Osteocyte (in vitro differentiated cells): Measurements from ENCODE around the gene SULT2B1. TPM values are rescaled to one million over a fixed set of nuclear protein-coding genes. Genes with fewer than 3 reads are reported as not detected.

ENCODE experiments used
- DNase-seq: peaks from one replicate; pipeline ENCODE4 v3.0.0; 2021; ENCODE audit warnings: mixed read lengths; ENCODE audit not compliant: unreplicated experiment; ENCODE audit errors: extremely low spot score
- H3K27ac Mint-ChIP-seq: one replicate; pipeline ENCODE4 v1.8.0; 2021; ENCODE audit warnings: mild to moderate bottlenecking, mixed read lengths; ENCODE audit not compliant: unreplicated experiment
- H3K27me3 Mint-ChIP-seq: one replicate; pipeline ENCODE4 v1.8.0; 2021; ENCODE audit warnings: mixed read lengths; ENCODE audit not compliant: unreplicated experiment
- H3K36me3 Mint-ChIP-seq: one replicate; pipeline ENCODE4 v1.8.0; 2021; ENCODE audit warnings: mixed read lengths; ENCODE audit not compliant: unreplicated experiment
- H3K4me1 Mint-ChIP-seq: one replicate; pipeline ENCODE4 v1.8.0; 2021; ENCODE audit warnings: mixed read lengths; ENCODE audit not compliant: unreplicated experiment
- H3K4me3 Mint-ChIP-seq: one replicate; pipeline ENCODE4 v1.8.0; 2021; ENCODE audit warnings: mild to moderate bottlenecking, moderate library complexity, mixed read lengths; ENCODE audit not compliant: unreplicated experiment
- H3K9me3 Mint-ChIP-seq: one replicate; pipeline ENCODE4 v1.8.0; 2021; ENCODE audit warnings: mixed read lengths; ENCODE audit not compliant: unreplicated experiment
- total RNA-seq: library from RNA; stranded (reverse); gene quantifications from 2 replicates; pipeline ENCODE4 v1.2.1, GENCODE V29; 2021
- TF ChIP-seq, protein P1 (sequence below): fragments of 200-600 bp; sonication (generic); IDR thresholded peaks from 2 replicates; pipeline ENCODE4 v1.5.0; 2021; ENCODE audit warnings: antibody characterized with exemption, mild to moderate bottlenecking, moderate library complexity

SULT2B1 gene
- total RNA-seq, 1 donor from 2014 or later, result not detected

DNA sequence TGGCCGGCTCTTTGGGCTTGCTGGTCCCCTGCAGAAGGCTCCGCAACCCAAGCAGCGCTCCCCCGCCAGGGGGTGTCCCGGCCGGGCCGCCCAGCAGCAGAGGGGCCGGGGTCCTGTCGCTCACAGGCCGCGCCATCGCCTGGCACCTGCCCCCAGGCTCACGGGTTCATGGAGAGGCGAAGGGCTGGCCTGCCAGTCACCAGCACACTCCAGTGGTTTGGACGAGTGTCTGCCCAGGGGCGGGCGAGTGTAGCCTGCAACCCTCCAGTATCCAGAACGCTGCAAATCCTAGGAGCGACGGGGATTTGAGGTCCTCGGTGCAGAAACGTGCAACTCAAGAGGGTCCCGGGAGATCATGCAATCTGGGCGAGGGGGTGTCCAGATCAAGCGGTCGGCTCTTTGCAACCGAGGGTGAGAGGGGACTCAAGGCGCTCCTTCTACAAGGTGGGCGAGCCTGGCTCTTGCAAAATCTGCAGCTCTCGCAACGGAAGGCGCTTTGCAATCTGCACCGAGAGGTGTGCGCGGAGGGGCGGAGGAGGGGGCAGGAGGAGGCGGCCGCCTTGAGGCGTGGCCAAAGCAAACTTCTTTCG, 85.0 kb downstream of the SULT2B1 start, which contains the start of gene DBP:
TSS of gene DBP (minus strand) at position 521 of the 590 bp plus-strand sequence. CDS start at position 136, 385 bp downstream.
- no peaks in the 10 kb centered on the region for H3K9me3 Mint-ChIP-seq
- H3K27me3 Mint-ChIP-seq, result peaks cover 6% of the 10 kb centered on the region
- peaks cover 53% of the 10 kb centered on the region for H3K4me1 Mint-ChIP-seq
- DNase-seq, result no peak
- H3K4me3 Mint-ChIP-seq, result peak within 1 kb of the TSS; percentile 96
- TF ChIP-seq, protein P1, sequence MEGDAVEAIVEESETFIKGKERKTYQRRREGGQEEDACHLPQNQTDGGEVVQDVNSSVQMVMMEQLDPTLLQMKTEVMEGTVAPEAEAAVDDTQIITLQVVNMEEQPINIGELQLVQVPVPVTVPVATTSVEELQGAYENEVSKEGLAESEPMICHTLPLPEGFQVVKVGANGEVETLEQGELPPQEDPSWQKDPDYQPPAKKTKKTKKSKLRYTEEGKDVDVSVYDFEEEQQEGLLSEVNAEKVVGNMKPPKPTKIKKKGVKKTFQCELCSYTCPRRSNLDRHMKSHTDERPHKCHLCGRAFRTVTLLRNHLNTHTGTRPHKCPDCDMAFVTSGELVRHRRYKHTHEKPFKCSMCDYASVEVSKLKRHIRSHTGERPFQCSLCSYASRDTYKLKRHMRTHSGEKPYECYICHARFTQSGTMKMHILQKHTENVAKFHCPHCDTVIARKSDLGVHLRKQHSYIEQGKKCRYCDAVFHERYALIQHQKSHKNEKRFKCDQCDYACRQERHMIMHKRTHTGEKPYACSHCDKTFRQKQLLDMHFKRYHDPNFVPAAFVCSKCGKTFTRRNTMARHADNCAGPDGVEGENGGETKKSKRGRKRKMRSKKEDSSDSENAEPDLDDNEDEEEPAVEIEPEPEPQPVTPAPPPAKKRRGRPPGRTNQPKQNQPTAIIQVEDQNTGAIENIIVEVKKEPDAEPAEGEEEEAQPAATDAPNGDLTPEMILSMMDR, result peak; percentile 27
- H3K36me3 Mint-ChIP-seq, result peaks cover 2% of the 10 kb centered on the region
- H3K27ac Mint-ChIP-seq, result peak within 1 kb of the TSS; percentile 100

DNA sequence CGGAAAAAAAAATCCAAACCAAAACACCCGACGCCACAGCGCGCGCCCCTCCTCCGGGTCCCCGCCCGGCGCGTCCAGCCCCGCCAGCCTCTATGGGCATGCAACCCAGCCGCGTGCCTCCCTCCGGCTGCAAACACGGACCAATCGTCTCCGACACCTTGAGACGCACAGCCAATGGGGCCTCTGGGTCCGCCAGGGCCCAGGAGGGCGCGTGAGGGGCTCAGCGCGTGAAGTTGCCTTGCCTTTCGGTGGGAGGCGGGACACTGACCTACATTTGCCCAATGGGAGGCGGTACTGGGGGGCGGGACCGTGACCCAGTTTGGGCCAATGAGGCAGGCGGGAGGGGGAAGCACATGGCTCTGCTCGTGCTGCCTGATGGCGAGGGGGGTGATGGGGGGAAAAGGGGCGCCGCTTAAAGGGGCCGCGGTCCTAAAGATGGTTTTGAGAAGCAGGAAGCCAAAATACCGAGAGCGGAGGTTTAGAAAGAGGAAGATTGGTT, 85.5 kb downstream of the SULT2B1 start:
- Mint-ChIP-seq H3K9me3 (no peaks in the 10 kb centered on the region), H3K27me3 (peaks cover 6% of the 10 kb centered on the region), H3K27ac (peak overlapping the region; percentile 100), H3K36me3 (no peaks in the 10 kb centered on the region), H3K4me1 (peaks cover 51% of the 10 kb centered on the region), H3K4me3 (peak overlapping the region; percentile 96)
- TF ChIP-seq, protein P1, result no peak
- DNase-seq, result peak; percentile 99

DNA sequence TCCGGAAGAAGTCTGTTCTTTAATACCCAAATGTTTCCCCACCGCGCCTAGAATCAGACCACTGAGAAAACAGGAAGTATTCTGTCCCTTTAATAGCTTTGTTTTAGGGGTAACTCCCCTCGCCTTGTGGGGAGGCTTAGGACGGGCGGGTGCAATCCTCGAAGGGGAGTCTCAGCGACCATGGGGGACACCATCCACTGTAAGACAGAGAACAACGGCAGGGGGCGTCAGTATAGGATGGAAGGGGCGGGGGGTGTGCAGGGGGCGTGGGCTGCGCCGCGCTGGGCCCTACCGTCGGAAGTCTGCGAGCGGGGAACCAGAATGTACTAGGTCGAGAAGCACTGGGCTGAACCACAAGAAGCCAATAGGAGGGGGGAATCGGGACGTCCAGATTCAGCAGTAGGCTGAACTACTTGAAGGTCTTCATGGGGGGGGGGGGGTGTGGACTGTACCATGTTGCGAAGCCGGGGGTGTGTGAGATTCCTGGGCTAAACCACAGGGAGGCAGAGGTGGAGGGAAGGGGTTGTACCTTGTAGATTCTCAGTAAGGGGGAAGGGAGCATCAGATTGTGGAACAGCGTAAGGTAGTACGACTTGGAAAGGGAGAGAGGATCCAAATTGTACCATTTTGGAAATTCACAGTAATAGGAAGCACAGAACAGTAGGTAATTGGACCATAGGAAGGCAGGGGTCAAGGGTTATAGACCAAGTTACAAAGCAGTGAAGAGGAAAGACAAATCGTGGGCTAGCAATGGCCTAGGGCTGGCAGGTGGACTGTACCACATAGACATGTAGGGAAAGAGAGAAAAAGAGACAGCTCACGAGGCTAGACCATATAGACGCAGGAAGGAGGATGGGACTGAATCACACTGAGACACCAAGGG, 86.2 kb downstream of the SULT2B1 start:
- peak overlapping the region; percentile 96 for H3K4me3 Mint-ChIP-seq
- peaks cover 45% of the 10 kb centered on the region for H3K4me1 Mint-ChIP-seq
- no peaks in the 10 kb centered on the region for H3K36me3 Mint-ChIP-seq
- H3K27me3 Mint-ChIP-seq, result peaks cover 6% of the 10 kb centered on the region
- peak; percentile 95 for DNase-seq
- peak overlapping the region; percentile 100 for H3K27ac Mint-ChIP-seq
- H3K9me3 Mint-ChIP-seq, result no peaks in the 10 kb centered on the region
- TF ChIP-seq, protein P1, result peak; percentile 34

DNA sequence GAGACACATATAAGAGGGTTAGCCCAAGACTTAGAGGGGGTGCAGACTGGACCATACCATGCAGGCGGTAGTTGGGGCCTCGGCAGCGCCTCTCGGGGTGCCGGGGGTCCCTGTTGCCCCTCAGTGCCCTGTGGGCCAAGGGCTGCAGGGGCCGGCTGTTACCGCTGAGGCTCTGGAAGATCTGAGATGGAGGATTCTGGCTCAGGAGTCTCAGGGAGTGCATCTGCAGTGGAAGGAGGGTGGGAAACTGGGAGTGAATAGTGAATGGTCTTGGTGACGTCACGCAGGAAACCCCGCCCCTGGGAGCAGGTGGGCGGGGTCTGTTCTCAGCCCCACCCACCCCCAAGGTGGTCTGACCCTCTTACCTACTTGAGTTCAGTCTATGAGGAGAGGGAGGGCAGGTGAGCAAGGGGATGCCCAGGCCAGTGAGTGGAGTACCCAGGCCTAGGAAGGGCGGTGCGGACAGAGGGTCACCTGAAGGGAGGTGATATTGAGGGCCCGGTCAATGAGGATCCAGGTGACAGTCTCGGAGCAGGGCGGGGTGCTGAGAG, 86.9 kb downstream of the SULT2B1 start:
- H3K27me3 Mint-ChIP-seq, result peaks cover 6% of the 10 kb centered on the region
- no peak overlapping the region for H3K27ac Mint-ChIP-seq
- H3K36me3 Mint-ChIP-seq, result no peaks in the 10 kb centered on the region
- DNase-seq, result no peak
- TF ChIP-seq, protein P1, result no peak
- H3K4me1 Mint-ChIP-seq, result peaks cover 37% of the 10 kb centered on the region
- no peaks in the 10 kb centered on the region for H3K9me3 Mint-ChIP-seq
- H3K4me3 Mint-ChIP-seq, result no peak overlapping the region
